Pons (tissue), 1 donor: ENCODE measurements around the gene WDR1.

Source experiments
- DNase-seq: peaks from one replicate; pipeline ENCODE4 v3.0.0-alpha.2; 2016; ENCODE audit warnings: low spot score

WDR1 gene

GRCh38 chr4:10084651-10085358, 31.8 kb downstream of the WDR1 start:
- no peak for DNase-seq

GRCh38 chr4:10083861-10084641, 32.5 kb downstream of the WDR1 start:
- no peak for DNase-seq

GRCh38 chr4:10083331-10083771, 33.2 kb downstream of the WDR1 start:
- DNase-seq, result no peak

GRCh38 chr4:10082459-10083272, 33.9 kb downstream of the WDR1 start:
- peak; percentile 88 for DNase-seq

GRCh38 chr4:10082047-10082446, 34.6 kb downstream of the WDR1 start:
- DNase-seq, result no peak

GRCh38 chr4:10081218-10081606, 35.4 kb downstream of the WDR1 start:
- no peak for DNase-seq

- no peak for DNase-seq
Observed at GRCh38 chr4:10080589-10081217, 35.9 kb downstream of the WDR1 start.

- peak; percentile 64 for DNase-seq
Observed at GRCh38 chr4:10079912-10080588, 36.5 kb downstream of the WDR1 start.

GRCh38 chr4:10079256-10079655, 37.3 kb downstream of the WDR1 start:
- no peak for DNase-seq

GRCh38 chr4:10078481-10079233, 37.9 kb downstream of the WDR1 start:
- no peak for DNase-seq

GRCh38 chr4:10077483-10078335, 38.9 kb downstream of the WDR1 start:
- no peak for DNase-seq

- DNase-seq, result no peak
Observed at GRCh38 chr4:10077076-10077475, 39.5 kb downstream of the WDR1 start.

- DNase-seq, result no peak
Observed at GRCh38 chr4:10075953-10076391, 40.6 kb downstream of the WDR1 start.

GRCh38 chr4:10075158-10075863, 41.3 kb downstream of the WDR1 start:
- no peak for DNase-seq

- DNase-seq, result no peak
Observed at GRCh38 chr4:10074767-10075105, 41.9 kb downstream of the WDR1 start.

GRCh38 chr4:10074076-10074766, 42.4 kb downstream of the WDR1 start:
- no peak for DNase-seq

GRCh38 chr4:10072420-10073017, 44.1 kb downstream of the WDR1 start:
- DNase-seq, result no peak

- no peak for DNase-seq
Observed at GRCh38 chr4:10069075-10069642, 47.4 kb downstream of the WDR1 start.
